Activated T-cell treated with anti-CD3 and anti-CD28 coated beads, Interleukin-2, amount 50 U/mL, for 72 hours (primary cell): Measurements from ENCODE around the gene LKAAEAR1. TPM values are rescaled to one million over a fixed set of nuclear protein-coding genes. Genes with fewer than 3 reads are reported as not detected.

Source experiments
- ATAC-seq, 2 donors: fragments of 150-1000 bp; cut with Tn5 transposase; replicated peaks in 1 of 2; 2 replicates each; pipeline ENCODE4 v1.10.0; 2021; ENCODE audit warnings: moderate library complexity in 2 of 2, mild to moderate bottlenecking in 1 of 2
- DNase-seq, 2 donors: peaks; one replicate each; pipeline ENCODE4 v3.0.0; 2021 to 2022; ENCODE audit warnings: mixed read lengths in 1 of 2
- H3K27ac Mint-ChIP-seq: one replicate; pipeline ENCODE4 v1.8.0; 2022; ENCODE audit warnings: mild to moderate bottlenecking, moderate library complexity, mixed read lengths
- H3K27me3 Mint-ChIP-seq: one replicate; pipeline ENCODE4 v1.8.0; 2022; ENCODE audit warnings: low read depth, mixed read lengths
- H3K36me3 Mint-ChIP-seq, 2 donors: one replicate each; pipeline ENCODE4 v1.8.0; 2022; ENCODE audit warnings: mixed read lengths in 2 of 2, mild to moderate bottlenecking in 1 of 2; ENCODE audit not compliant: insufficient read depth in 2 of 2
- H3K4me1 Mint-ChIP-seq: one replicate; pipeline ENCODE4 v1.8.0; 2022; ENCODE audit warnings: low read depth, mixed read lengths
- H3K4me3 Mint-ChIP-seq, 2 donors: one replicate each; pipeline ENCODE4 v1.8.0; 2022; ENCODE audit warnings: mild to moderate bottlenecking in 2 of 2, mixed read lengths in 2 of 2, moderate library complexity in 2 of 2
- H3K9me3 Mint-ChIP-seq, 2 donors: one replicate each; pipeline ENCODE4 v1.8.0; 2022; ENCODE audit warnings: mixed read lengths in 2 of 2
- total RNA-seq, 2 donors: library from RNA; stranded (reverse); gene quantifications; one replicate each; pipeline ENCODE4 v1.2.3, GENCODE V29; 2022

Gene LKAAEAR1
- total RNA-seq, 2 donors from 2014 or later: 0.29 TPM; not detected in 1

GRCh38 chr20:64039293-64040160 lies 44.7 kb downstream of the LKAAEAR1 start:
- Mint-ChIP-seq H3K36me3 (no peaks in the 10 kb centered on the region), H3K27me3 (no peaks in the 10 kb centered on the region), H3K4me3 (peak overlapping the region; percentile 80 to 88), H3K9me3 (no peaks in the 10 kb centered on the region), H3K27ac (no peak overlapping the region), H3K4me1 (peaks cover 52% of the 10 kb centered on the region)
- DNase-seq (no peak), ATAC-seq (no peak)

GRCh38 chr20:64038565-64039292 lies 45.5 kb downstream of the LKAAEAR1 start:
- H3K4me3 Mint-ChIP-seq: peak overlapping the region; percentile 80 to 88
- ATAC-seq (peak; percentile 57 to 63), DNase-seq (peak; percentile 88 to 89)
- H3K27ac Mint-ChIP-seq: no peak overlapping the region
- no peaks in the 10 kb centered on the region for H3K36me3 Mint-ChIP-seq
- H3K9me3 Mint-ChIP-seq: no peaks in the 10 kb centered on the region
- H3K27me3 Mint-ChIP-seq: no peaks in the 10 kb centered on the region
- H3K4me1 Mint-ChIP-seq: peaks cover 60% of the 10 kb centered on the region

- H3K4me1 Mint-ChIP-seq: peaks cover 66% of the 10 kb centered on the region
- no peak overlapping the region for H3K27ac Mint-ChIP-seq
- H3K36me3 Mint-ChIP-seq: peaks cover 0 to 2% of the 10 kb centered on the region in 2 donors
- peak; percentile 38 for ATAC-seq
- H3K4me3 Mint-ChIP-seq: peak overlapping the region; percentile 80 to 88
- DNase-seq: no peak
- H3K9me3 Mint-ChIP-seq: no peaks in the 10 kb centered on the region
- H3K27me3 Mint-ChIP-seq: no peaks in the 10 kb centered on the region
Measured at GRCh38 chr20:64038224-64038564, 46.0 kb downstream of the LKAAEAR1 start.

- ATAC-seq: peak in 1 of 2 donors; percentile 4
- Mint-ChIP-seq H3K9me3 (no peaks in the 10 kb centered on the region), H3K36me3 (peaks cover 0 to 2% of the 10 kb centered on the region in 2 donors), H3K4me3 (peak overlapping the region; percentile 80 to 88), H3K27ac (no peak overlapping the region), H3K4me1 (peaks cover 67% of the 10 kb centered on the region), H3K27me3 (no peaks in the 10 kb centered on the region)
- DNase-seq: peak; percentile 49 to 57
Measured at GRCh38 chr20:64037498-64038213, 46.5 kb downstream of the LKAAEAR1 start.

GRCh38 chr20:64037199-64037497 lies 47.0 kb downstream of the LKAAEAR1 start:
- Mint-ChIP-seq H3K4me1 (peaks cover 67% of the 10 kb centered on the region), H3K27me3 (no peaks in the 10 kb centered on the region)
- no peak for ATAC-seq

GRCh38 chr20:64036346-64037198 lies 47.6 kb downstream of the LKAAEAR1 start:
- Mint-ChIP-seq H3K27me3 (no peaks in the 10 kb centered on the region), H3K4me1 (peaks cover 67% of the 10 kb centered on the region), H3K27ac (peak overlapping the region; percentile 81), H3K4me3 (peak overlapping the region; percentile 80 to 88), H3K36me3 (peaks cover 0 to 2% of the 10 kb centered on the region in 2 donors), H3K9me3 (no peaks in the 10 kb centered on the region)
- ATAC-seq (peak; percentile 16 to 28), DNase-seq (peak; percentile 64 to 75)

More at GRCh38 chr20:64037199-64037497, 47.0 kb downstream of the LKAAEAR1 start:
- Mint-ChIP-seq H3K27ac (peak overlapping the region; percentile 81), H3K9me3 (no peaks in the 10 kb centered on the region), H3K4me3 (peak overlapping the region; percentile 80 to 88), H3K36me3 (peaks cover 0 to 2% of the 10 kb centered on the region in 2 donors)
- no peak for DNase-seq

GRCh38 chr20:64035933-64036345 lies 48.3 kb downstream of the LKAAEAR1 start, which contains the start of gene C20orf204:
Gene C20orf204 (plus strand): TSS chr20:64036182. CDS start chr20:64036324, 142 bp downstream.
- no peaks in the 10 kb centered on the region for H3K27me3 Mint-ChIP-seq
- no peak for ATAC-seq
- peak within 1 kb of the TSS; percentile 85 to 88 for H3K4me3 Mint-ChIP-seq
- peaks cover 0 to 5% of the 10 kb centered on the region in 2 donors for H3K36me3 Mint-ChIP-seq
- peak within 1 kb of the TSS; percentile 81 for H3K27ac Mint-ChIP-seq
- peaks cover 63% of the 10 kb centered on the region for H3K4me1 Mint-ChIP-seq
- no peaks in the 10 kb centered on the region for H3K9me3 Mint-ChIP-seq
- DNase-seq: no peak

- no peaks in the 10 kb centered on the region for H3K27me3 Mint-ChIP-seq
Measured at GRCh38 chr20:64035066-64035932, 48.9 kb downstream of the LKAAEAR1 start.

GRCh38 chr20:64033981-64034493 lies 50.2 kb downstream of the LKAAEAR1 start:
- H3K4me3 Mint-ChIP-seq: peak overlapping the region; percentile 85 to 88
- DNase-seq (no peak), ATAC-seq (no peak)
- H3K27me3 Mint-ChIP-seq: no peaks in the 10 kb centered on the region
- H3K9me3 Mint-ChIP-seq: no peaks in the 10 kb centered on the region
- H3K4me1 Mint-ChIP-seq: peaks cover 50% of the 10 kb centered on the region
- peak overlapping the region; percentile 74 for H3K27ac Mint-ChIP-seq
- peaks cover 0 to 14% of the 10 kb centered on the region in 2 donors for H3K36me3 Mint-ChIP-seq

More at GRCh38 chr20:64035066-64035932, 48.9 kb downstream of the LKAAEAR1 start:
- peaks cover 60% of the 10 kb centered on the region for H3K4me1 Mint-ChIP-seq
- H3K4me3 Mint-ChIP-seq: peak overlapping the region; percentile 85 to 88
- peak; percentile 57 to 62 for ATAC-seq
- DNase-seq: peak; percentile 74 to 80
- H3K27ac Mint-ChIP-seq: peak overlapping the region; percentile 80
- H3K36me3 Mint-ChIP-seq: peaks cover 0 to 5% of the 10 kb centered on the region in 2 donors
- no peaks in the 10 kb centered on the region for H3K9me3 Mint-ChIP-seq
